Measurements from ENCODE around the gene GCK.

The GCK gene

GRCh38 chr7:44189286-44189992 lies at the start of gene GCK:
GCK (minus strand) TSS chr7:44189439; CDS start chr7:44188953, 486 bp downstream.
- TF ChIP-seq ZFX (IDR thresholded peaks at IDR 0.05; ENCODE audit: borderline replicate concordance), result no peak
- no peak for TF ChIP-seq CTCF (IDR thresholded peaks at IDR 0.05)
- no peak within 1 kb of the TSS for H3K27ac ChIP-seq

DNA sequence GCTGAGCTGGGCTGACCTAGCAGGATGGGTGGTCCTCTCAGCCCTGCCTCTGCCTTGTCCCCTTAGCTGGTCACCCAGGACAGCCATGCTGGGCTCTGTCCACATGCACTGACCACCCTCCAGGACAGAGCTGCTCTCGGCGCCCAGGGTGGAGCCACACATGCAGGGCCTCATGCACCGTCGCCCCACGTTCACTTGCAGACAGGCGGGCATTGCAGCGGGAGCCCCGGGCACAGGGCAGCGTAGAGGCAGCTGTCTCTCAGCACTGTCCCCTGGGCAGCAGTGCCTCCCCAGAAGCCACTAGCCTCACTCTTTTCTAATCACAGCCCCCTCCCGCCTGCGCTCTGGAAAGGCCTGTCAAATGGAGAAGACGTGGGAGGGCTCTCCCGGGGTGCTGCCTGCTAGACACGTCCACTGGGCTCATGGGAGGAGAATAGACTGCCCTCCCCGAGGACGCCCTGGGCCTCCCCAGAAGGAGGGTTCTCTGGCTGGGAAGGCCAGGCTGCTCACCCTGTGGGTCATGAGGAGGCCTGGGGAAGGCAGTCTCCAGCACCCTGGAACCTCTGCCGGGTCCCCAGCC lies 49.0 kb upstream of the GCK start:
- TF ChIP-seq CTCF (IDR thresholded peaks at IDR 0.05) (no peak), ZFX (IDR thresholded peaks at IDR 0.05; ENCODE audit: borderline replicate concordance) (no peak)
- no peak overlapping the region for H3K27ac ChIP-seq

- no peak for TF ChIP-seq ZFX (IDR thresholded peaks at IDR 0.05; ENCODE audit: borderline replicate concordance)
- no peak for TF ChIP-seq CTCF (IDR thresholded peaks at IDR 0.05)
- H3K27ac ChIP-seq, result no peak overlapping the region
Observed at GRCh38 chr7:44237696-44238095, 48.5 kb upstream of the GCK start.

- H3K27ac ChIP-seq, result no peak overlapping the region
- no peak for TF ChIP-seq ZFX (IDR thresholded peaks at IDR 0.05; ENCODE audit: borderline replicate concordance)
- TF ChIP-seq CTCF (IDR thresholded peaks at IDR 0.05), result peak; percentile 16
Observed at GRCh38 chr7:44236333-44236728, 47.1 kb upstream of the GCK start.

DNA sequence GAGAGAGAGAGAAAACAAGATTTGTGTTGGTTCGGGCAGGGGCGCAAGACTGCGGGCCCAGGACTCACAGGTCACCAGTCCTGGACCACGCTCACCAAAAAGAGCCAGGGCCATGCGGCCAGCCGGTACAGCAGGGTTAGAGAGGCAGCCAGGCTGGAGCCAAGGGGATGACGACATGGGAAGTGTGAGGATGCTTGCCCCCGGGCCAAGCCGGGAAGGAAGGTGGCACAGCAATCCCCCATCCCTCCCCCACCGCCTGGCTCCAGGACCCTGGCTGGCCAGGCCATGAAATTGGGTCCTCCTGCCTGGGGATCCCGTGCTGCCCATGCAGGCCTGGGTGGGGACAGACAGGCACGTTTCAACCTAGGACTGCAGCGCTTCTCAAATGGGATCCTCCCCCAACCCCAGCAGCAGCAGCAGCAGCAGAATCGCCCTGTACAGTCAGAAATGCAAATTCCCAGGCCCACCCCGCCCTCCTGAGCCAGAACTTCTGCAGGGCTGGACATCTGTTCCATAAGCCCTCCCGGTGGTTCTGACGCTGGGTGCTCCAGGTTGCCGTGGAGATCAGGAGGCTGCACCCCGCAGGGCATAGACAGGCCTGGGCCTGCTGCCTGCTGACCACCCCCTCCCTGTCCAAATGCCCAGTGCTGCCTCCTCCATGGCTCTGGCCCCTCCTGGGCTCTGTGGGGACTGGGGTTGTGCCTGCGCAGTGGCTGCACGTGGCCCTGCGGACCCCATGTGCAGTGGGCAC lies 46.5 kb upstream of the GCK start:
- no peak overlapping the region for H3K27ac ChIP-seq
- TF ChIP-seq ZFX (IDR thresholded peaks at IDR 0.05; ENCODE audit: borderline replicate concordance) (no peak), CTCF (IDR thresholded peaks at IDR 0.05) (no peak)

GRCh38 chr7:44235066-44235465 lies 45.8 kb upstream of the GCK start:
- no peak for TF ChIP-seq CTCF (IDR thresholded peaks at IDR 0.05)
- no peak for TF ChIP-seq ZFX (IDR thresholded peaks at IDR 0.05; ENCODE audit: borderline replicate concordance)
- no peak overlapping the region for H3K27ac ChIP-seq

Measured in 22Rv1 (cell line).